Trophoblast cell (in vitro differentiated cells and primary cell): ENCODE measurements around the gene TRIM43B.
"Not testable (repeated sequence)": the region's sequence is repeated elsewhere in the genome, so short reads cannot be mapped to it uniquely, and the experiment has no call there.

ENCODE experiments used
- DNase-seq, 2 donors: peaks; one replicate each; pipeline ENCODE4 v3.0.0-alpha.2; 2016
- H2AFZ ChIP-seq: 2 replicates; pipeline ENCODE4 v1.6.1; 2013; ENCODE audit warnings: low read length, moderate library complexity, mild to moderate bottlenecking; ENCODE audit not compliant: insufficient read depth, poor library complexity
- H2AK5ac ChIP-seq: 2 replicates; pipeline ENCODE4 v1.6.1; 2013; ENCODE audit warnings: mild to moderate bottlenecking, low read length
- H2BK120ac ChIP-seq: 2 replicates; pipeline ENCODE4 v1.6.1; 2013; ENCODE audit warnings: low read length, mild to moderate bottlenecking, moderate library complexity; ENCODE audit not compliant: insufficient read depth, poor library complexity
- H2BK12ac ChIP-seq: 2 replicates; pipeline ENCODE4 v1.6.1; 2013; ENCODE audit warnings: mild to moderate bottlenecking, low read length, moderate library complexity
- H2BK5ac ChIP-seq: 2 replicates; pipeline ENCODE4 v1.6.1; 2013; ENCODE audit warnings: low read length, low read depth, moderate library complexity, mild to moderate bottlenecking; ENCODE audit not compliant: poor library complexity
- H3K14ac ChIP-seq: 2 replicates; pipeline ENCODE4 v1.6.1; 2013; ENCODE audit warnings: mild to moderate bottlenecking, low read length
- H3K18ac ChIP-seq: 2 replicates; pipeline ENCODE4 v1.6.1; 2013; ENCODE audit warnings: mild to moderate bottlenecking, low read length
- H3K23ac ChIP-seq: 2 replicates; pipeline ENCODE4 v1.6.1; 2013; ENCODE audit warnings: low read length
- H3K27ac ChIP-seq: 2 replicates; pipeline ENCODE4 v1.5.1; 2013; ENCODE audit warnings: low read depth, mild to moderate bottlenecking, inconsistent platforms, low read length, moderate library complexity
- H3K27me3 ChIP-seq: 2 replicates; pipeline ENCODE4 v1.6.1; 2013; ENCODE audit warnings: inconsistent platforms, mild to moderate bottlenecking, low read length, moderate library complexity; ENCODE audit not compliant: insufficient read depth
- H3K36me3 ChIP-seq, 2 experiments: 1 replicate in 1 of 2; 2 replicates in 1 of 2; pipeline ENCODE4 v1.6.1; 2013; ENCODE audit warnings: low read length in 2 of 2, mild to moderate bottlenecking in 2 of 2, moderate library complexity in 1 of 2; ENCODE audit not compliant: insufficient read depth in 2 of 2, control insufficient read depth in 1 of 2
- H3K4ac ChIP-seq: 2 replicates; pipeline ENCODE4 v1.6.1; 2013; ENCODE audit warnings: low read depth, mild to moderate bottlenecking, low read length, moderate library complexity
- H3K4me1 ChIP-seq, 2 experiments: 1 replicate in 1 of 2; 2 replicates in 1 of 2; pipeline ENCODE4 v1.6.1; 2013; ENCODE audit warnings: low read length in 2 of 2, mild to moderate bottlenecking in 2 of 2, moderate library complexity in 1 of 2; ENCODE audit not compliant: insufficient read depth in 2 of 2, control insufficient read depth in 1 of 2
- H3K4me2 ChIP-seq: 2 replicates; pipeline ENCODE4 v1.6.1; 2013; ENCODE audit warnings: inconsistent platforms, mild to moderate bottlenecking, low read length, moderate library complexity
- H3K4me3 ChIP-seq: 2 replicates; pipeline ENCODE4 v1.5.1; 2013; ENCODE audit warnings: mild to moderate bottlenecking, low read depth, low read length, inconsistent platforms
- H3K79me1 ChIP-seq: one replicate; pipeline ENCODE4 v1.6.1; 2013; ENCODE audit warnings: low read length
- H3K79me2 ChIP-seq: 2 replicates; pipeline ENCODE4 v1.6.1; 2013; ENCODE audit warnings: low read length, mild to moderate bottlenecking; ENCODE audit not compliant: control insufficient read depth, insufficient read depth, poor library complexity
- H3K9ac ChIP-seq: 2 replicates; pipeline ENCODE4 v1.6.1; 2013; ENCODE audit warnings: mild to moderate bottlenecking, low read length
- H3K9me3 ChIP-seq: 2 replicates; pipeline ENCODE4 v1.6.1; 2013; ENCODE audit warnings: low read depth, mild to moderate bottlenecking, control low read depth, inconsistent platforms, low read length; ENCODE audit not compliant: insufficient read depth
- H4K12ac ChIP-seq: 2 replicates; pipeline ENCODE4 v1.6.1; 2013; ENCODE audit warnings: low read depth, mild to moderate bottlenecking, low read length, moderate library complexity
- H4K8ac ChIP-seq: 2 replicates; pipeline ENCODE4 v1.6.1; 2013; ENCODE audit warnings: low read depth, mild to moderate bottlenecking, low read length, moderate library complexity
- H4K91ac ChIP-seq: one replicate; pipeline ENCODE4 v1.6.1; 2013; ENCODE audit warnings: low read depth, mild to moderate bottlenecking, low read length, moderate library complexity
- WGBS: extraction: QIAGEN DNeasy Blood & Tissue Kit; methylation state at CpG from one replicate; pipeline ENCODE4 v1.1.7; 2013; ENCODE audit warnings: missing lambda C conversion rate; ENCODE audit not compliant: insufficient read length, insufficient coverage; ENCODE audit errors: extremely low coverage; 5-methylcytosine and 5-hydroxymethylcytosine counted together

Gene TRIM43B

GRCh38 chr2:95509408-95509807 is 24.9 kb upstream of the TRIM43B start:
- Histone ChIP-seq H3K79me2 (no peaks in the 10 kb centered on the region), H3K4me3 (no peak overlapping the region), H4K12ac (no peak overlapping the region), H3K9ac (no peak overlapping the region), H2BK5ac (no peak overlapping the region), H3K27me3 (no peaks in the 10 kb centered on the region), H3K18ac (no peak overlapping the region), H2AK5ac (no peak overlapping the region), H2BK12ac (no peak overlapping the region), H4K8ac (no peak overlapping the region), H2BK120ac (no peak overlapping the region), H3K14ac (no peak overlapping the region), H3K4me1 (no peaks in the 10 kb centered on the region), H3K4ac (no peak overlapping the region), H3K4me2 (no peak overlapping the region), H3K23ac (no peak overlapping the region), H2AFZ (no peak overlapping the region), H3K27ac (no peak overlapping the region), H3K79me1 (no peaks in the 10 kb centered on the region), H3K36me3 (no peaks in the 10 kb centered on the region), H4K91ac (no peak overlapping the region), H3K9me3 (no peaks in the 10 kb centered on the region)
- no peak for DNase-seq
- WGBS = no CpG with 5 or more reads among the region's 2 CpGs

- no peaks in the 10 kb centered on the region for H3K79me1 ChIP-seq
- H4K12ac ChIP-seq = no peak overlapping the region
- H3K9ac ChIP-seq = no peak overlapping the region
- WGBS = no CpG with 5 or more reads among the region's 4 CpGs
- no peak overlapping the region for H2AFZ ChIP-seq
- no peak overlapping the region for H2AK5ac ChIP-seq
- no peaks in the 10 kb centered on the region for H3K9me3 ChIP-seq
- H3K4me2 ChIP-seq = no peak overlapping the region
- no peak overlapping the region for H4K8ac ChIP-seq
- H3K4me1 ChIP-seq = no peaks in the 10 kb centered on the region
- H3K23ac ChIP-seq = no peak overlapping the region
- DNase-seq = no peak
- H2BK5ac ChIP-seq = no peak overlapping the region
- no peak overlapping the region for H3K18ac ChIP-seq
- H3K14ac ChIP-seq = no peak overlapping the region
- no peak overlapping the region for H4K91ac ChIP-seq
- no peak overlapping the region for H3K4ac ChIP-seq
- no peaks in the 10 kb centered on the region for H3K79me2 ChIP-seq
- H2BK120ac ChIP-seq = no peak overlapping the region
- no peak overlapping the region for H2BK12ac ChIP-seq
- no peak overlapping the region for H3K27ac ChIP-seq
- no peaks in the 10 kb centered on the region for H3K27me3 ChIP-seq
- no peak overlapping the region for H3K4me3 ChIP-seq
- no peaks in the 10 kb centered on the region for H3K36me3 ChIP-seq
These were observed 20.7 kb upstream of the TRIM43B start for GRCh38 chr2:95505222-95505621.

- Histone ChIP-seq H3K23ac (no peak overlapping the region), H3K79me2 (no peaks in the 10 kb centered on the region), H4K12ac (no peak overlapping the region)
These were observed 16.3 kb upstream of the TRIM43B start for GRCh38 chr2:95500854-95501253.

GRCh38 chr2:95492076-95492475 is 7.5 kb upstream of the TRIM43B start:
- WGBS = no CpG with 5 or more reads among the region's 1 CpG
- not testable (repeated sequence) for H2BK120ac ChIP-seq, H3K9ac ChIP-seq, H3K27ac ChIP-seq, H3K18ac ChIP-seq, H4K12ac ChIP-seq, H4K91ac ChIP-seq, H3K79me1 ChIP-seq, H3K4me1 ChIP-seq, H3K4me2 ChIP-seq, H4K8ac ChIP-seq, H3K27me3 ChIP-seq, H2AFZ ChIP-seq, H3K4ac ChIP-seq, H3K23ac ChIP-seq, H3K79me2 ChIP-seq, H2AK5ac ChIP-seq, H3K9me3 ChIP-seq, H3K14ac ChIP-seq, H2BK12ac ChIP-seq, H3K4me3 ChIP-seq, H2BK5ac ChIP-seq, H3K36me3 ChIP-seq
- DNase-seq = peak; percentile 26 to 67

More at GRCh38 chr2:95500854-95501253, 16.3 kb upstream of the TRIM43B start:
- no peak overlapping the region for H2AFZ ChIP-seq
- no peaks in the 10 kb centered on the region for H3K9me3 ChIP-seq
- H2BK12ac ChIP-seq = no peak overlapping the region
- no peak overlapping the region for H3K4me3 ChIP-seq
- H3K4ac ChIP-seq = no peak overlapping the region
- no peaks in the 10 kb centered on the region for H3K27me3 ChIP-seq
- H4K8ac ChIP-seq = no peak overlapping the region
- H3K4me2 ChIP-seq = no peak overlapping the region
- no peaks in the 10 kb centered on the region for H3K79me1 ChIP-seq
- H2BK5ac ChIP-seq = no peak overlapping the region
- H3K4me1 ChIP-seq = no peaks in the 10 kb centered on the region
- no peaks in the 10 kb centered on the region for H3K36me3 ChIP-seq
- H3K27ac ChIP-seq = no peak overlapping the region
- no peak overlapping the region for H3K9ac ChIP-seq
- H3K14ac ChIP-seq = no peak overlapping the region
- H4K91ac ChIP-seq = no peak overlapping the region
- H3K18ac ChIP-seq = no peak overlapping the region
- H2BK120ac ChIP-seq = no peak overlapping the region
- H2AK5ac ChIP-seq = no peak overlapping the region
- DNase-seq = no peak
